Loucy (cell line): Measurements from ENCODE around the gene PARP3.

Experiments used
- EZH2phosphoT487 ChIP-seq: fragments of 200-600 bp; IDR thresholded peaks from 2 replicates; pipeline ENCODE4 v1.6.1; 2018; ENCODE audit warnings: antibody characterized with exemption, mild to moderate bottlenecking, moderate library complexity, borderline replicate concordance
- TF ChIP-seq, protein P1 (sequence below): fragments of 200-600 bp; sonication (generic); conservative IDR thresholded peaks from 2 replicates; pipeline ENCODE4 v1.5.1; 2014; ENCODE audit warnings: mild to moderate bottlenecking, antibody characterized with exemption, low read length

DNA sequence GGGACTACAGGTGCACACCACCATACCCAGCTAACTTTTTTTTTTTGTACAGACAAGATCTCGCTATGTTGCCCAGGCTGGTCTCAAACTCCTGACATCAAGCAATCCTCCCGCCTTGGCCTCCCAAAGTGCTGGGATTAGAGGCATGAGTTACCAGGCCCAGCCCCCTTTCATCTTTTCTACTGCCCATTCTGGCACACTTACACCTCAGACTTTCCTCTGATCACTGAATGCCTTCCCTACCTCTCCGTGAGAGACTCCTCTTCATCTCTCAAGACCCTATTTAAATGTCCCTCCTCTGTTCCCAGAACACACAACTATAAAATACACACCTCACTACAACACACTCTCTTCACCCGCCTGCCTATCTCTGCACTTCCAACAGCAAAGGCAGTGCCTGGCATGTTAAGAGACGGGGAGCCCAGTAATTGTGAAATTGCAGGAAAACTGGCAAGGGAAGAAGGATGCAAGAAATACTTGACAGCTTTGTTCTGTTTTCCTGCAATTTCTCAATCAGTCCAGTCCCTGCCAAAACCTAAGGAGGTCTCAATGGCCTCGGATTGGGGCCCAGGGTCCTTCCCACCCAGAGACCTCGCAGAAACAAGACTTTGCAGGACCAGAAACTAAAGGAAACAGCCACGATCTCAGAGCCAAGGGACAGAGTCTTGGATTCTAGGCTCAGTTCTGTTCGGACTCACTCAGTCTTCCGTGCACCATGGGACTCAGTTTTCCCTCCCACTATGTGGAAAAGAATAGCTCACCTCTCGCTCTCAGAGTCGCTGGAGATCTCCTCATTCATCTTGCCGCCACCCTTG is 1.3 kb upstream of the PARP3 start:
- no peak for TF ChIP-seq EZH2phosphoT487
- TF ChIP-seq, protein P1, sequence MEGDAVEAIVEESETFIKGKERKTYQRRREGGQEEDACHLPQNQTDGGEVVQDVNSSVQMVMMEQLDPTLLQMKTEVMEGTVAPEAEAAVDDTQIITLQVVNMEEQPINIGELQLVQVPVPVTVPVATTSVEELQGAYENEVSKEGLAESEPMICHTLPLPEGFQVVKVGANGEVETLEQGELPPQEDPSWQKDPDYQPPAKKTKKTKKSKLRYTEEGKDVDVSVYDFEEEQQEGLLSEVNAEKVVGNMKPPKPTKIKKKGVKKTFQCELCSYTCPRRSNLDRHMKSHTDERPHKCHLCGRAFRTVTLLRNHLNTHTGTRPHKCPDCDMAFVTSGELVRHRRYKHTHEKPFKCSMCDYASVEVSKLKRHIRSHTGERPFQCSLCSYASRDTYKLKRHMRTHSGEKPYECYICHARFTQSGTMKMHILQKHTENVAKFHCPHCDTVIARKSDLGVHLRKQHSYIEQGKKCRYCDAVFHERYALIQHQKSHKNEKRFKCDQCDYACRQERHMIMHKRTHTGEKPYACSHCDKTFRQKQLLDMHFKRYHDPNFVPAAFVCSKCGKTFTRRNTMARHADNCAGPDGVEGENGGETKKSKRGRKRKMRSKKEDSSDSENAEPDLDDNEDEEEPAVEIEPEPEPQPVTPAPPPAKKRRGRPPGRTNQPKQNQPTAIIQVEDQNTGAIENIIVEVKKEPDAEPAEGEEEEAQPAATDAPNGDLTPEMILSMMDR: no peak
